ENCODE measurements around the gene PYCR2. TPM values are rescaled to one million over a fixed set of nuclear protein-coding genes. Genes with fewer than 3 reads are reported as not detected.
A peak's percentile ranks its signal among the peaks of the same experiment; 100 is the strongest.

PYCR2 gene
- polyA plus RNA-seq, 1 experiment, result 29.4 TPM

DNA sequence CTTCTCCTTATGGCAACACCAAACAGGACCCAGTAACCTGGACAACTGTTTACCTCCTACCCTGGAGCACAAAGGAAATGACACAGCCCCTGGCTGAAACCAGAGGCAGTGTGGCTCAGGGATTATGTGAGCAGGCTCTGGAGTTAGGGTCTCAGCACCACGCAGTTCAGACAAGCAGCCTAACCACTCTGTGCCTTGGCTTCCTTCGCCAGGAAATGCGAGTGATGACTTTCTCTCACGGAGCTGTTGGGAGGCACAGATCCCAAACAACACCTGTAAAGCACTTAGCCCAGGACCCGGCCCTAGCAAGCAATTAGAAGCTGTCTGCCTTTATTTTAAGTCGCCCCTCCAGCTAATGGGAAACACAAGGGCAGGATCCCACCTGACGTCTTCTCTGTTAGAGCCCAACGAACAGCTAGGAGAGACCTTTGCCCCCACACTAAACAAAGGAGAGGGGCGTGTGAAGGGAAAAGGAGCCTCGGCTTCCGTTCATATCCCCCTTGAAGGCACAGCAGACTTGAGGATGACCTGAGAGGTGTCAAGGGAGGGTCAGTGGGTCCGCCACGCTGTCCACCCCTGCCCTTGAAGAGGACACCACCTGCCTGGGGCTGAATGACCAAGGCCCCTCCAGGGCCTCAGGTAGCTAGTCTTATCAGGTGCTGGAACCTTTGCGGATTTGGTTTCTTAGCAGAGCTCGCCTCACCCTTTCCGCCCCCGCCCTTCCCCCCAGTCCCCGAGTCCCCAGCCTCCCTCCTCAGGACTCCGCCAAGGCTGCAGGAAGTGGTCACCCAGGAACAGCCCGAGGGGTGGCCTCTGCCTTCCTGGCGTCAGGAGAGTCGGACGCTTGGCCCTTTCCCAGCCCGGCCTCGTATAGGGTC is 42.7 kb downstream of the PYCR2 start:
- ChIA-PET CTCF (interaction anchor here (0.6 to 3.2 kb wide), 5 partner anchors 20 to 407 kb away, joined by 4 to 15 read pairs (median 6); no protein-coding TSS in a partner anchor), POLR2A (interaction anchor here (1.0 to 2.0 kb wide), 4 partner anchors 15 to 104 kb away, joined by 3 to 7 read pairs (median 5); partner anchors contain the start of genes PYCR2 and SRP9)
- H3K27ac ChIP-seq (ENCODE audit: low read depth, low read length), result no peak overlapping the region
- H3K9me3 ChIP-seq (ENCODE audit: control insufficient read depth, insufficient read depth, low read length), result no peaks in the 10 kb centered on the region; the same call in 1 of the 2 replicates
- DNase-seq (ENCODE audit: low read depth, low spot score), result no peak
- H3K4me3 ChIP-seq (ENCODE audit: low read depth, low read length), result peak overlapping the region; percentile 89
- TF ChIP-seq, protein P1, sequence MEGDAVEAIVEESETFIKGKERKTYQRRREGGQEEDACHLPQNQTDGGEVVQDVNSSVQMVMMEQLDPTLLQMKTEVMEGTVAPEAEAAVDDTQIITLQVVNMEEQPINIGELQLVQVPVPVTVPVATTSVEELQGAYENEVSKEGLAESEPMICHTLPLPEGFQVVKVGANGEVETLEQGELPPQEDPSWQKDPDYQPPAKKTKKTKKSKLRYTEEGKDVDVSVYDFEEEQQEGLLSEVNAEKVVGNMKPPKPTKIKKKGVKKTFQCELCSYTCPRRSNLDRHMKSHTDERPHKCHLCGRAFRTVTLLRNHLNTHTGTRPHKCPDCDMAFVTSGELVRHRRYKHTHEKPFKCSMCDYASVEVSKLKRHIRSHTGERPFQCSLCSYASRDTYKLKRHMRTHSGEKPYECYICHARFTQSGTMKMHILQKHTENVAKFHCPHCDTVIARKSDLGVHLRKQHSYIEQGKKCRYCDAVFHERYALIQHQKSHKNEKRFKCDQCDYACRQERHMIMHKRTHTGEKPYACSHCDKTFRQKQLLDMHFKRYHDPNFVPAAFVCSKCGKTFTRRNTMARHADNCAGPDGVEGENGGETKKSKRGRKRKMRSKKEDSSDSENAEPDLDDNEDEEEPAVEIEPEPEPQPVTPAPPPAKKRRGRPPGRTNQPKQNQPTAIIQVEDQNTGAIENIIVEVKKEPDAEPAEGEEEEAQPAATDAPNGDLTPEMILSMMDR (IDR thresholded peaks at IDR 0.05; ENCODE audit: low read depth, low read length), result no peak
- no peaks in the 10 kb centered on the region for H3K27me3 ChIP-seq (ENCODE audit: control insufficient read depth, insufficient read depth, low read length)

DNA sequence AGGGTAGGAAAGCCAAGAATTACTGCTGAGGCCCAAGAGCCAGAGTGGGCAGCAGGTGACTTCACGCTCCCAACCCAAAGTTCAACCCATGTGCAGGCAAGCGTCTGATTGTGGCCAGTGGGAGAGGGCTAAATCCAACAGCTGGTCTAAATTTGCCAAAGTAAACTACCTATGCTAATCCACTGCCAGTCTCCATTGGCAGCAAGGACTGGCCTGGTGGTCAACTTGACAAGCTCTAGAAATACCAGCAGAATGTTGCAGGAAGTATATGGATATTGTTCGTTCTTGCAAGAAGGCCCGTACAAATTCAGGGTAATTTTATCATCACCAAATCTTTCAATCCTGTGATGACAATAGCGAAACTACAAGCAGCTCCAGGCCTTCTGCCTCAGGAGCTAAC is 43.4 kb downstream of the PYCR2 start:
- DNase-seq (ENCODE audit: low read depth, low spot score), result no peak
- H3K4me3 ChIP-seq (ENCODE audit: low read depth, low read length), result peak overlapping the region; percentile 89
- H3K27ac ChIP-seq (ENCODE audit: low read depth, low read length), result no peak overlapping the region
- ChIA-PET CTCF (interaction anchor here (1.2 to 1.5 kb wide), 2 partner anchors 95 to 406 kb away, joined by 4 to 6 read pairs; no protein-coding TSS in a partner anchor), POLR2A (no interaction called here)
- H3K9me3 ChIP-seq (ENCODE audit: control insufficient read depth, insufficient read depth, low read length), result no peaks in the 10 kb centered on the region; the same call in 1 of the 2 replicates
- TF ChIP-seq, protein P1 (IDR thresholded peaks at IDR 0.05; ENCODE audit: low read depth, low read length), result no peak
- H3K27me3 ChIP-seq (ENCODE audit: control insufficient read depth, insufficient read depth, low read length), result no peaks in the 10 kb centered on the region

DNA sequence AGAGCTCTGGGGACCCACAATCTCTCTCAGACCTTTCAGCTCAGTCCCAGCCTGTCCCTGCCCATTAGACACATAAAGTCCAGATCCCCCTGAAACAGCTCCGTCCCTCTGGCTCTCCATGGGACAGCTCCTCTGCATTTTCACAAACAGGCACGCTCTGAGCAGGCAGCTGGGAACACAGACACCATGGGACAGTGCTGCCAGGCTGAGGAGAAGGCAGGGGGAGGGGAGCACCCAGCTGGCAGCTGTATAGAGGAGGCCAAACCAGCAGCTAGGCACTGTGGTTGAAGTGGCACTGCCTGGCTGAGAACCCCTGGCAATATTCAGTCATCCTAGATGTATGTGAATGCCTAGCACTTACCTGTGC is 43.8 kb downstream of the PYCR2 start:
- no peak overlapping the region for H3K4me3 ChIP-seq (ENCODE audit: low read depth, low read length)
- no peaks in the 10 kb centered on the region for H3K27me3 ChIP-seq (ENCODE audit: control insufficient read depth, insufficient read depth, low read length)
- ChIA-PET CTCF (interaction anchor here (1.5 kb wide), 1 partner anchor 95 kb away, joined by 4 read pairs; no protein-coding TSS in a partner anchor), POLR2A (no interaction called here)
- no peak for DNase-seq (ENCODE audit: low read depth, low spot score)
- TF ChIP-seq, protein P1 (IDR thresholded peaks at IDR 0.05; ENCODE audit: low read depth, low read length), result no peak
- no peak overlapping the region for H3K27ac ChIP-seq (ENCODE audit: low read depth, low read length)
- no peaks in the 10 kb centered on the region; the same call in 1 of the 2 replicates for H3K9me3 ChIP-seq (ENCODE audit: control insufficient read depth, insufficient read depth, low read length)

DNA sequence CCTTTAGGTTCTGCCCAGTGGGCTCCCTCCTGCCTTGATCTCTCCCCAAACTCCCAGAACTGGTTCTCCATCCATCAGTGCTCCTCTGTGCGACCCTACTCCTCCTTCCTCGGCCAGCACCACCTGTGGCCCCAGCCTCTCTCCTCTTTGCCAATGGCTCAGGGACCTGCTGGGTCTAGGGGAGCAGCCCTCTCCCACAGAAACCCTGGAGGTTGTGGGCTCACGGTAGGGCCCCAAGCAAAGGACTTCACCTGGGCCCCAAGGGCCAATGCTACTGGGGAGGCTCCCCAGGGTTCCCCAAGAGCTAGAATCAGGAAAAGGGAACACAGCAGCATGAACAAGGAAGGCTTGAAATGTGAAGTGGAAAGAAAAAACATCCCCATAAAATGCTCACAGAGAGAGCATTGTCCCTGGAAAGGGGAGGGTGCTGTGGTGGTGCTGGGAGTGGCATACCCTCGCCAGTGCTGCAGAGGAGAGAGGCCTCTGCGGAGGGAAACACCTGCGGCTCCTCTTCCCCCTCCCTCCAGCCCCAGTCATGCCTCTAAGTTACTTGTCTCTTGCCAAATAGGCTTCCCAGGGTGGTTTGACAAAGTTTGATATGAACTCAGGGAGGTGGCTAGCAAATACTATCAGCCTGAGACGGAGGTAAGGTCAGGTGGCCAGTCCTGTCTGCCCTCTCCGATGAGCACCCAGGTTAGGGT is 44.4 kb downstream of the PYCR2 start:
- Histone ChIP-seq H3K4me3 (ENCODE audit: low read depth, low read length) (no peak overlapping the region), H3K27ac (ENCODE audit: low read depth, low read length) (no peak overlapping the region), H3K9me3 (ENCODE audit: control insufficient read depth, insufficient read depth, low read length) (no peaks in the 10 kb centered on the region; the same call in 1 of the 2 replicates), H3K27me3 (ENCODE audit: control insufficient read depth, insufficient read depth, low read length) (no peaks in the 10 kb centered on the region)
- POLR2A ChIA-PET, result no interaction called here
- no peak for DNase-seq (ENCODE audit: low read depth, low spot score)
- CTCF ChIA-PET, result no interaction called here
- TF ChIP-seq, protein P1 (IDR thresholded peaks at IDR 0.05; ENCODE audit: low read depth, low read length), result no peak

All from AG04450 (cell line).